Vagina (tissue), 2 donors: ENCODE measurements around the gene ISYNA1.

Source experiments
- POLR2A ChIP-seq, 2 donors: fragments of 450-650 bp; IDR thresholded peaks; one replicate each; pipeline ENCODE4 v1.6.1; 2017; ENCODE audit warnings: antibody characterized with exemption in 2 of 2, mild to moderate bottlenecking in 2 of 2, moderate library complexity in 2 of 2
- TF ChIP-seq, protein P1 (sequence below), 3 experiments: fragments of 450-650 bp in 2 of 3; fragments of 200-600 bp in 1 of 3; sonication (generic) in 1 of 3; IDR thresholded peaks; one replicate each; pipeline ENCODE4 v1.5.1; 2017 to 2019; ENCODE audit warnings: antibody characterized with exemption in 3 of 3, mild to moderate bottlenecking in 2 of 3, moderate library complexity in 2 of 3

DNA sequence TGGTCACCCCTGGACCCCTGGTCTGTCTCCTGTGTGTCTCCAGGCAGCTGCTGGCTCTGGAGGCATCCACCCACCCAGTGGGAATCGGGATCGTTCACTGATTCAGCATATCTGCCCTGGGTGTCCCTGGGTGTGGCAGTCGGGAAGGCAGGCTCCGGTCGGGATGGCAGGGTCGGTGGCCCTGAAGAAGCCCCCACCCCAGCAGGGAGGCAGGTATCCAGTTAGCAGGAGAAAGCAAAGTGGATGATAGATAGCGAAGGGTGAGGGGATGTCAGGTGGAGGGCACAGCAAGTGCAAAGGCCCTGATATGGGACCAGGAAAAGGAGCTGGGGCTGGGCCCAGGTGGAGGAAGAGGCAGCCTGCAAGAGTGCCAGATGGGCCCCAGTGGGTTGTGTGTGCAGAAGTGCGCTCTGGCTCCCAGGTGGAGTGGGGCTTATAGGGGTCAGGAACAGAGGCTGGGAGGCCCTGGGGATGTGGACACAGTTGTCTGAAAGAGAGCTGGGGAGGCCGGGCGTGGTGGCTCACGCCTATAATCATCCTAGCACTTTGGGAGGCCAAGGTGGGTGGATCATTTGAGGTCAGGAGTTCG is 16.5 kb downstream of the ISYNA1 start:
- TF ChIP-seq, protein P1, sequence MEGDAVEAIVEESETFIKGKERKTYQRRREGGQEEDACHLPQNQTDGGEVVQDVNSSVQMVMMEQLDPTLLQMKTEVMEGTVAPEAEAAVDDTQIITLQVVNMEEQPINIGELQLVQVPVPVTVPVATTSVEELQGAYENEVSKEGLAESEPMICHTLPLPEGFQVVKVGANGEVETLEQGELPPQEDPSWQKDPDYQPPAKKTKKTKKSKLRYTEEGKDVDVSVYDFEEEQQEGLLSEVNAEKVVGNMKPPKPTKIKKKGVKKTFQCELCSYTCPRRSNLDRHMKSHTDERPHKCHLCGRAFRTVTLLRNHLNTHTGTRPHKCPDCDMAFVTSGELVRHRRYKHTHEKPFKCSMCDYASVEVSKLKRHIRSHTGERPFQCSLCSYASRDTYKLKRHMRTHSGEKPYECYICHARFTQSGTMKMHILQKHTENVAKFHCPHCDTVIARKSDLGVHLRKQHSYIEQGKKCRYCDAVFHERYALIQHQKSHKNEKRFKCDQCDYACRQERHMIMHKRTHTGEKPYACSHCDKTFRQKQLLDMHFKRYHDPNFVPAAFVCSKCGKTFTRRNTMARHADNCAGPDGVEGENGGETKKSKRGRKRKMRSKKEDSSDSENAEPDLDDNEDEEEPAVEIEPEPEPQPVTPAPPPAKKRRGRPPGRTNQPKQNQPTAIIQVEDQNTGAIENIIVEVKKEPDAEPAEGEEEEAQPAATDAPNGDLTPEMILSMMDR (IDR thresholded peaks at IDR 0.05), result no peak
- TF ChIP-seq POLR2A (IDR thresholded peaks at IDR 0.05), result no peak
